NCI-H82 treated with DMSO at 0.1 percent for 48 hours (cell line): ENCODE measurements around the gene DDA1.
A peak's percentile ranks its signal among the peaks of the same experiment; 100 is the strongest.
"Not testable (repeated sequence)": the region's sequence is repeated elsewhere in the genome, so short reads cannot be mapped to it uniquely, and the experiment has no call there.

Experiments
- DNase-seq: peaks from one replicate; lab custom pipeline; 2025; ENCODE audit not compliant: unreplicated experiment; lab: John Stamatoyannopoulos, UW

DDA1 gene

DNA sequence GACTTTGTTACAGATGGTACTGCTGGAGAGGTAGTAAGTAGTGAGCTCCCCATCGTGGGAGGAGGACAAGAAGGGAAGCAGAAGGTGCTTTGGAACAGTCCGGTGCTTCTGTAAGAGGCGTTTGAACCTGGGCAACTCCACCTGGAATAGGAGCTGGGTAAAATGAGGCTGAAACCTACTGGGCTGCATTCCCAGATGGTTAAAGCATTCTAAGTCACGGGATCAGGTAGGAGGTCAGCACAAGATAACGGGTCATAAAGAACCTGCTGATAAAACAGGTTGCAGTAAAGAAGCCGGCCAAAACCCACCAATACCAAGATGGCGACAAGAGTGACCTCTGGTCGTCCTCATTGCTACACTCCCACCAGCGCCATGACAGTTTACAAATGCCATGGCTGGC, 22.6 kb upstream of the DDA1 start:
- DNase-seq, result no peak

- peak; percentile 77 for DNase-seq
Measured at GRCh38 chr19:17289489-17289888, 19.9 kb upstream of the DDA1 start.

DNA sequence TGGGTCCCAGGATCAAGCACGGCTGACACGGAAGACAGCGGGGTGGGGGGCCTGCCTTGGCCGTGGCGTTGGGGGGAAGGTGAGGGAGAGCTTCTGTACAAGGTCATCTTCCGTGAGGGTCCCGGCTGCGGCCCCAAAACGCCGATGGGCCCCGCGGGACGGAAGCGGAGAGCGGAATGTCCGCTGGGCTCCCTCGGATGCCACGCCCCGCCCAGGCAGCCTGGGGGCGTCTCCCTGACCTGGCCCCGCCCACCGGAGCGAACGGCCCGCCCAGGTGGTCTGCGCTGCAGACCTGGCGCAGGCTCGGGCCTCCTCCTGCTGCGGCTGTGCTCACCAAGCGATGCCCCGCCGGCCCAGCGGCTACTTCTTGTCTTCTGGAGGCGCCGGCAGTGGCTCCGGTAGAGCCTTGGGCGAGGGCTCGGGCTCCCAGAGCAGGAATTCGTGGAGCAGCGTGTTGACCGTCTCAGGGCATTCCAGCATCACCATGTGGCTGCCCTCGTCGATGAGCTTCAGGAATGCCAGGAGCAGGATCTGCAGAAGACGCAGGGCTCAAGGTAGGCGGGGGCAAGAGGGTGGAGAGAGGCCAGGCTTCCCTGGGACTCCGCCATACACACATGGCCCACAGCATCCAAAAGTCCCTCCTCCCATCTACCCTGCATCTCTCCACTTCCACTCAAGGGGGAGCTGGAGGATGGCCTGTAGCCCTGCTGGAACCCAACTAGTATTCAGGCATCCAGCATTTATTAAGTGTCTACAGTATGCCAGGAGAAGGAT, 16.9 kb upstream of the DDA1 start:
- DNase-seq, result peak; percentile 90

DNA sequence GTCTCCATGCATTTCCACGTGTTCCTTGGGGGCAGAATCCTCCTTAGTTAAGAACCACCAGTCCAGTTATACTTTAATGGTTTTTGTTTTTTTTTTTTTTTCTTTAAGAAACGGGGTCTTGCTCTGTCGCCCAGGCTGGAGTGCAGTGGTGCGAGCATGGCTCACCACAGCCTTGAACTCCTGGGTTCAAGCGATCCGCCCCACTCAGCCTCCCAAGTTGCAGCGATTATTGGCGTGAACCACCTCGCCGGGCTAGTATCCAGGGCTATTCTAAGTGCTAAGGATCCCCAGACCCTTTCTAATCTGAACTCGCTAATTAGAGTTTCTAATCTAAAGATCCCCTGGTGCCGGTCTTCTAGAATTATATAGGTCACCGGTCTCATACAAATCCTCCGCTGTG, 15.8 kb upstream of the DDA1 start:
- DNase-seq, result no peak

GRCh38 chr19:17294051-17294891, 15.1 kb upstream of the DDA1 start:
- peak; percentile 36 for DNase-seq

DNA sequence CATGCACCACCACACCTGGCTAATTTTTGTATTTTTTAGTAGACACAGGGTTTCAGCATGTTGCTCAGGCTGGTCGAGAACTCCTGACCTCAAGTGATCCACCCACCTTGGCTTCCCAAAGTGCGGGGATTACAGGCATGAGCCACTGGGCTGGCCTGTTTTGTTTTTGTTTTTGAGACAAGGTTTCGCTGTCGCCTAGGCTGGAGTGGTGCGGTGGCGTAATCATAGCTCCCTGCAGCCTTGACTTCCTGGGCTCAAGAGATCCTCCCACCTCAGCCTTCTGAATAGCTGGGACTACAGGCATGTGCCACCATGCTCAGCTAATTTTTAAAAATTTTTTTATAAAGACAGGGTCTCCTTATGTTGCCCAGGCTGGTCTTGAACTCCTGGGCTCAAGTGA, 13.8 kb upstream of the DDA1 start:
- DNase-seq, result not testable (repeated sequence)

GRCh38 chr19:17296273-17296672, 13.1 kb upstream of the DDA1 start:
- DNase-seq, result no peak

DNA sequence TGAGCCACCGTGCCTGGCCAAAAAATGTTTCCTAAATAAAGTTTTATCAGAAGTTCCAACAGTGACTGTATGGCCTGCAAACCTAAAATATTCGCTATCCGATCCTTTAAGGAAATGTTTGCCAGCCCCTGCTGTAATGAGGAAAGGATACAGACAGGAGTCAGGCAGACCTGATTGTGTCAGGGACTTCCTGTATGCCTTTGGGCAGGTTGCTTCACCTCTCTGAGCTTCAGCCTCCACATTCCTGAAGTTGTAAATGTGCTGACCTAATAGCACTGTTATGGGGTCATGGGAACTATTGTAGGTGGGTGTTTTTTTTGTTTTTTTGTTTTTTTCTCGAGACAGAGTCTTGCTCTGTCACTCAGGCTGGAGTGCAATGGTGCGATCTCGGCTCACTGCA, 12.4 kb upstream of the DDA1 start:
- DNase-seq, result no peak

- no peak for DNase-seq
Measured at GRCh38 chr19:17300992-17301619, 8.3 kb upstream of the DDA1 start.

GRCh38 chr19:17302391-17303166, 6.8 kb upstream of the DDA1 start:
- no peak for DNase-seq

- peak; percentile 93 for DNase-seq
Measured at GRCh38 chr19:17303167-17303939, 6.0 kb upstream of the DDA1 start, which contains the start of gene ABHD8. Gene ABHD8 (minus strand): TSS chr19:17303425. CDS start chr19:17301616, 1,809 bp downstream.

DNA sequence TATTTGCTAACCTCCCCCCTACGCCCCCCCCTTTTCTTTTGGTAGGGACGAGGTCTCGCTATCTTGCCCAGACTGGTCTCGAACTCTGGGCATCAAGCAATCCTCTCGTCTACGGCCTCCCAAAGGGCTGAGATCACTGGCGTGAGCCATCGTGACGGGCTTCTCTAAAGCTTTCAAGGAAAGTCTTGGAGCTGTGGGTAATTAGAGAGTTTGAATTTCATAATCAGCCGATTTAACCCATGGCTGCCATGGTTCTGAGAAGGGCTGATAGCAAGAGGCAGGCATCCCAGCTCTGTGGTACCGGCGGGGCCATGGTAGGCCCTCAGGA, 5.5 kb upstream of the DDA1 start:
- DNase-seq, result no peak

DNA sequence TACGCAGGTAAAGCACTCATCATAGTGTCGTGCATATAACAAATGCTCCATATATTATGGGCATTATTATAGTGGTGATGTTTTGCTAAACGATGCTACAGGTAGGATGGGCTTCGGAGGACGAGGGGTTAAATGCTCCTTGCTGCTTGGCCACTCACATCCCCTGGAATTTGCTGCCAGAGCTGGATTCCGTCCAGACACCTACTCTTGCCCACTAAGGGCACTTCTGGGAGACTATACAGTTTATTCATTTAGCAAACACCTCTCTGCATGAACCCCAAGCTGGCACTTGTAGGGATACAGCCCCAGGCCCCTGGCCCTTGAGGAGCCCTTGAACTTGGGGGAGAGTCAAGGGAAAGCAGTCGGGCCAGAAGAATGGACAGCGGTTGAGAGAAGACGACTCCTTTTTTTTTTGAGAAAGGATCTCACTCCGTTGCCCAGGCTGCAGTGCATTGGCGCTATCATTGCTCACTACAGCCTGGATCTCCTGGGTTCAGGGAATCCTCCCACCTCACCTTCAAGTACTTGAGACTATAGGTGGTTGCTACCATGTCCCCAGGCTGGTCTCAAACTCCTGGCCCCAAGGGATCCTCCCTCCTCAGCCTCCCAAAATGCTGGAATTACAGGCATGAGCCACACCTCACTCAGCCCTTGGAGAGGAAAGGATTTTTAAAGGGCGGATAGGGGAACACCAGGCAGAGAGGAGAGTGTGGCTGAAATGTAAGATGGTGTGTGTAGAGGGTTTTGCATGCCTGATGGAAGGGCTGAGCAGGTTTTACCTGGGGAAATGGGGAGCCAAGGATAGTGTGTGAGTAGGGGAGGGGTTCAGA, 4.8 kb upstream of the DDA1 start:
- DNase-seq, result no peak

DNA sequence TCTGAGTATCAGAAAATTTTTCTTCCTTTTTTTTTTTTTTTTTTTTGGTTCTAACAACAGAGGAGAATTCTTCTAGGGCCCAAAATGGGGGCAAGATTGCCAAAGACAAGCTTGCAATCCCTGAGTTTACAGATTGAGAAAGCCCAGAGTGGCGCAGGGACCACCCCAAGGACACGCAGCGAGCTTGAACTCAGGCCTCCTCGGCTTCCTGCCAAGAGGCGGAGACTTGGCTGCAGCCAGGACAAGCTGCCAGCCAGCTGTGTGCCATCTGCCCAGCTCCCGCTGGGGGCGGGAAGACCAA, 4.2 kb upstream of the DDA1 start:
- DNase-seq, result no peak

DNA sequence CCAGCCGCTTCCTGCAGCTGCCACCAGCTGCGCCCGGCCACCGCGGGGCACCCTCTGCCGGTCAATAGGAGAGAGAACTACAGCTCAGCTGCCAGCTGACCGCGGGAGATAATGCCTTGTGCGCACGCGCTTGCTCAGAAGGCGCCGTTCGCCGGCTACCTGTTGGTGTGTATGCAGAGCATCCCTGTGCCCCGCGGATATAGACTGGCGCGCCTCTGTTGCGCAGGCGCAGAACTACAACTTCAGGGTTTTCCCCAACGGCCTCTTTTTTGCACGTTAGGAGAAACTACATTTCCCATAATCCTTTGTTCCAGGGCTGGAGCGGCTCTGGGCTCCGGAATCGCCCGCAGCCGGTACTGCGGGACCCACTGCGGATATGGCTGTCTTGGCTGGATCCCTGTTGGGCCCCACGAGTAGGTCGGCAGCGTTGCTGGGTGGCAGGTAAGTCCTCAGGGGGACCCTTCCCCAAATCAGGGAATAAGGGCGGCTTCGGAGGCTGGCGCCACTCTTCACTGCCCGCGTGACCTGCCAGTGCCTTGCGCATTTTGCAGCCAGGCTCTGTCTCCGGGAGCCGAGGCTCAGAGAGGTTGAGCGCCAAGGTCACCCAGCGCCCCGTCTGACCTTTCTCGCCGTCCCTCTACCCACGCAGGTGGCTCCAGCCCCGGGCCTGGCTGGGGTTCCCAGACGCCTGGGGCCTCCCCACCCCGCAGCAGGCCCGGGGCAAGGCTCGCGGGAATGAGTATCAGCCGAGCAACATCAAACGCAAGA, 3.7 kb upstream of the DDA1 start, which contains the start of gene MRPL34:
MRPL34 (plus strand) TSS at position 356 of the 768 bp plus-strand sequence; CDS start at position 377, 21 bp downstream.
- DNase-seq, result peak; percentile 100

- no peak for DNase-seq
Measured at GRCh38 chr19:17306285-17306714, 3.1 kb upstream of the DDA1 start.

DNA sequence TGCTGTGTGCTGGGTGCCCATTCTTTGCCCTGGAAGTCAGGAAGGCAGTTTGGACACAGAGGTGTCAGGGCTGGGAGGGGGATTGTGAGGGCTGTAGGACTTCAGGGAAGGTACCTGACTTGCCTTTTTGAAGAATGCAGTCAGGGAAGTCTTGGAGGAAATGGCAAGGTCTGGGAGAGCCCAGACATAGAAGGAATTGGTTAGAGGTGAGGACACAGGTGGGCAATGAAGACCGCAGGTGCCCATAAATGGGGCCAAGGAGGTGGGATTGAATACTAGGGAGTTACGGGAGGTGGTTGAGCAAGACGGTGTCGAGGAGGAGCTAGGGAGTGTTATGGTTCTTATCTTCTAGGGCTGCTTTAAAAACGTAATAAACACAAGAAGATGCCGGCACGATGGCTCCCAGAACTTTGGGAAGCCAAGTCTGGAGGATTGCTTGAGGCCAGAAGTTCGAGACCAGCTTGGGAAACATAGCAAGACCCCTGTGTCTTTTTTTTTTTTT, 1.4 kb upstream of the DDA1 start:
- DNase-seq, result no peak

DNA sequence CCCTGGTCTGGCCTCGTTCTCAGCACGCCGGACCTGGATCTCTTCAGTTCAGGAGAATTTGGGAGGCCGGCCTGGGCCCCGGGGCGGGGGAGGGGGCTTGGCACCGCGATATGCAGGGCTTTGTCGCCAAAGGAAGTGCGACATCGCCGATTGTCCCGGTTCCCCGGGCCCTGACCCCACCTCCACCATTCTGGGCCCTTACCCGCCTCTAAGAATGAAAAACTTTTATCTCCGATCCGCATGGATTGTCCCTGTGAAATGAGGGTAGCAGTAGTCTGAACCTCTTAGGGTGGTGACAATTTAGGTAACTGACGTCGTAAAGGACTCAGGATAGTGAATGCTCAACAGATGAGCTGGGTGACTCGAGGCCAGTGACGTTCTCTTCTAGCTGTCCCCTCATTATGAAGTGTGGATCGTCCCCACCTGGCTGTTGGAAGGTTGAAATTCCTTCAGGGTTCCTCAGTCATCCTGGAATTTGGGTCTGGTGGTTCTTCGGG, 650 bp downstream of the DDA1 start:
- DNase-seq, result no peak
